Upper lobe of left lung (tissue), 6 donors: ENCODE measurements around the gene MAP7D1. TPM values are rescaled to one million over a fixed set of nuclear protein-coding genes. Genes with fewer than 3 reads are reported as not detected.

Source experiments
- ATAC-seq, 2 donors: fragments of 200-7000 bp; cut with Tn5 transposase; one replicate each; pipeline ENCODE4 v1.9.1; 2022; ENCODE audit warnings: mild to moderate bottlenecking in 2 of 2, moderate library complexity in 2 of 2; ENCODE audit not compliant: low FRiP score in 2 of 2
- DNase-seq, 2 donors: peaks; one replicate each; pipeline ENCODE4 v3.0.0-alpha.2; 2019 to 2020
- H3K27ac ChIP-seq, 4 donors: fragments of 200-600 bp; sonication (generic); one replicate each; pipeline ENCODE4 v1.5.1; 2016 to 2019
- H3K27me3 ChIP-seq, 4 donors: fragments of 200-600 bp; sonication (generic); one replicate each; pipeline ENCODE4 v1.5.1; 2017 to 2019
- H3K36me3 ChIP-seq, 4 donors: fragments of 200-600 bp; sonication (generic); one replicate each; pipeline ENCODE4 v1.5.1; 2016 to 2019
- H3K4me1 ChIP-seq, 4 donors: fragments of 200-600 bp; sonication (generic); one replicate each; pipeline ENCODE4 v1.5.1; 2018 to 2019
- H3K4me3 ChIP-seq, 4 donors: fragments of 200-600 bp; sonication (generic); one replicate each; pipeline ENCODE4 v1.5.1; 2017 to 2019; ENCODE audit warnings: mild to moderate bottlenecking in 2 of 4, moderate library complexity in 1 of 4
- H3K9me3 ChIP-seq, 4 donors: fragments of 200-600 bp; sonication (generic); one replicate each; pipeline ENCODE4 v1.5.1; 2018 to 2019
- EP300 ChIP-seq, 4 donors: sonication (generic); formaldehyde crosslinking; IDR thresholded peaks; one replicate each; pipeline ENCODE4 v1.5.1; 2017; ENCODE audit warnings: antibody characterized with exemption in 4 of 4, control low read depth in 2 of 4
- POLR2A ChIP-seq, 4 donors: fragments of 450-650 bp; IDR thresholded peaks; one replicate each; pipeline ENCODE4 v1.5.1; 2016 to 2017; ENCODE audit warnings: antibody characterized with exemption in 4 of 4, mild to moderate bottlenecking in 2 of 4
- POLR2AphosphoS5 ChIP-seq, 2 donors: sonication (generic); formaldehyde crosslinking; IDR thresholded peaks; one replicate each; pipeline ENCODE4 v1.5.1; 2017; ENCODE audit warnings: antibody characterized with exemption in 2 of 2
- WGBS, 2 donors: methylation state at CpG; one replicate each; pipeline ENCODE4 v1.1.5; 2017 to 2018; 5-methylcytosine and 5-hydroxymethylcytosine counted together
- total RNA-seq, 6 donors: library from RNA; depleted of rRNA in 4 of 6; stranded (reverse); fragments of >200 nt in 4 of 6; gene quantifications; one replicate each; pipeline versions ENCODE4 v1.1.0 to v1.2.1, GENCODE V29; 2016 to 2021
- TF ChIP-seq, protein P1 (sequence below), 6 experiments: fragments of 450-650 bp in 4 of 6; fragments of 200-600 bp in 2 of 6; sonication (generic) in 2 of 6; IDR thresholded peaks; one replicate each; pipeline ENCODE4 v1.5.1; 2016 to 2019; ENCODE audit warnings: antibody characterized with exemption in 6 of 6
- donor health status: DM: no; HTN: no; CAD: no; lungs with moderate emphysema.
- donor health status: DM: no; HTN: yes; CAD: no; lungs with severe emphysema.

MAP7D1 gene
- total RNA-seq, 6 donors from 2014 or later: 129 to 290 (median 153) TPM

DNA sequence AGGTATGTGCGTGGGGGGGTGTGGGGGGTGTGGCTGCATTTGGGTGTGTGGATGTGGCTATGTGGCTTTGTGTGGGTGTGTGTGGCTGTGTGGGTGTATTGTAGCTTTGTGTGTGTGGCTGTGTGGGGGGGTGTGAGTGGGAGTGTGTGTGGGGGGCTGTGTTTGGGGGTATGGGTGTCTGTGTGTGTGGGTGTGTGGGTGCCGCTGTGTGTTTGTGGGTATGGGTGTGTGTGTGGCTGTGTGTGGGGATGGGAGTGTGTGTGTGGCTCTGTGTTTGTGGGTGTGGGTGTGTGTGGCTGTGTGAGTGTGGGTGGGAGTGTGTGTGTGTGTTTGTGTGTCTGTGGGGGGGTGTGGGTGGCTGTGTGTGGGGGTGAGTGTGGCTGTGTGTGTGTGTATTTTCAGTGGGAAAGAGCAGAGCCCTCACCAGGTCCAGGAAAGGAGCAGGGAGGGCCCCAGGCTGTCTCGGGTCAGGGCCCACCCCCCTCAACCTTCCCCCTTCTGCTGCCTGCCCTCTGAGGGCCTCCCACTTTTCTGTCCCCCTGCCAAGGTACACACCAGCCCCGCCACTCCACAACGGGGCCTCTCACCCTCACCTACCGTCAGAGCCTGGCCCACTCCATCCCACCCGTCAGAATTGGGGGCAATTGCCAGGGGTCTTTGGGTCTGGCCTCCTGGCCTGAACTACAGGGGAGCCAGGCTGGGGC, 29.0 kb upstream of the MAP7D1 start:
- ATAC-seq: no peak
- WGBS, 2 donors: 62 to 100% methylated on average over 2 to 7 of the region's 7 CpGs

DNA sequence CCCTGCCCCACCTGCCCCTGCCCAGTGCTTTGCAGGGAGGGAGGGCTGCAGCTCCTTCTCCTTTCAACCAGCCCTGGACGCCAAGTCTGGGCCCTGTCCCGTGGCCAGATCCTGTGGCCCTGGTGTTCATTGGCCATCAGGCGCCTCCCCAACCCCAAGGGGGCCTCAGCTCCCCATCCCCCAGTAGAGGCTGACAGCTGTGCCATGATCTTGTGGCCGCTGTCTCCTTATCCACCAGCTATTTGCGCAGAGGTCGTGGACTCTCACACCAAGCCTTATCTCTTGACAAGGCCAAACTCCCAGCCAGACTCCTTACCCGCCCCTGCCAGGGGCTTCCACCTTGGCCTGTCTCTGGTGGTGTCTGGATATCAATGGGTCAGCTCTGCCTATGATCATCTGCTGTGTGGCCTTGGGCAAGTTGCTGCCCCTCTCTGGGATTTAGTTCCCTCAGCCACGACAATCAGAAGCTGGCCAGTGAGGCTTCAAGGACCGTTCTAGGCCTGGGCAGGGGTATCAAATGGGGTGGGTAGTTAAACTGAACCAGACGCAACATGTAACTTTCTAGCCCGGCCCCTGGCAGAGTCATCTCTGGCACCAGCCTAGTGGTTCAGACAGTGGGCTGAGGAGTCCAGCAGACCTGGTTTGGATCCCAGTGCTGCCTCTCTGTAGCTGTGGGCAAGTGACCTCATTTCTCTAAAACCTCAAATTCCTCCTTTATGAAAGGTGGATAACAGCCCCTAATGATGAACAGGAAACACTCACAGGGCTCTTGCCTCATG, 27.6 kb upstream of the MAP7D1 start:
- no peak for ATAC-seq
- H3K9me3 ChIP-seq: no peaks in the 10 kb centered on the region
- DNase-seq: no peak
- 85 to 87% methylated on average over 6 to 11 of the region's 11 CpGs for WGBS, 2 donors
- peaks cover 6 to 26% (median 10%) of the 10 kb centered on the region in 4 donors for H3K4me1 ChIP-seq
- H3K4me3 ChIP-seq: no peak overlapping the region
- no peak overlapping the region for H3K27ac ChIP-seq
- peaks cover 0 to 12% (median 2%) of the 10 kb centered on the region in 4 donors for H3K27me3 ChIP-seq
- TF ChIP-seq POLR2AphosphoS5 (IDR thresholded peaks at IDR 0.05) (no peak), EP300 (IDR thresholded peaks at IDR 0.05) (no peak), POLR2A (IDR thresholded peaks at IDR 0.05) (no peak)
- TF ChIP-seq, protein P1, sequence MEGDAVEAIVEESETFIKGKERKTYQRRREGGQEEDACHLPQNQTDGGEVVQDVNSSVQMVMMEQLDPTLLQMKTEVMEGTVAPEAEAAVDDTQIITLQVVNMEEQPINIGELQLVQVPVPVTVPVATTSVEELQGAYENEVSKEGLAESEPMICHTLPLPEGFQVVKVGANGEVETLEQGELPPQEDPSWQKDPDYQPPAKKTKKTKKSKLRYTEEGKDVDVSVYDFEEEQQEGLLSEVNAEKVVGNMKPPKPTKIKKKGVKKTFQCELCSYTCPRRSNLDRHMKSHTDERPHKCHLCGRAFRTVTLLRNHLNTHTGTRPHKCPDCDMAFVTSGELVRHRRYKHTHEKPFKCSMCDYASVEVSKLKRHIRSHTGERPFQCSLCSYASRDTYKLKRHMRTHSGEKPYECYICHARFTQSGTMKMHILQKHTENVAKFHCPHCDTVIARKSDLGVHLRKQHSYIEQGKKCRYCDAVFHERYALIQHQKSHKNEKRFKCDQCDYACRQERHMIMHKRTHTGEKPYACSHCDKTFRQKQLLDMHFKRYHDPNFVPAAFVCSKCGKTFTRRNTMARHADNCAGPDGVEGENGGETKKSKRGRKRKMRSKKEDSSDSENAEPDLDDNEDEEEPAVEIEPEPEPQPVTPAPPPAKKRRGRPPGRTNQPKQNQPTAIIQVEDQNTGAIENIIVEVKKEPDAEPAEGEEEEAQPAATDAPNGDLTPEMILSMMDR (IDR thresholded peaks at IDR 0.05): no peak
- H3K36me3 ChIP-seq: no peaks in the 10 kb centered on the region

More for the DNA sequence above, 29.0 kb upstream of the MAP7D1 start:
- H3K27ac ChIP-seq: no peak overlapping the region
- peaks cover 6 to 26% (median 10%) of the 10 kb centered on the region in 4 donors for H3K4me1 ChIP-seq
- no peaks in the 10 kb centered on the region for H3K36me3 ChIP-seq
- TF ChIP-seq, protein P1 (IDR thresholded peaks at IDR 0.05): no peak
- TF ChIP-seq POLR2AphosphoS5 (IDR thresholded peaks at IDR 0.05): no peak
- no peak for TF ChIP-seq POLR2A (IDR thresholded peaks at IDR 0.05)
- no peak for TF ChIP-seq EP300 (IDR thresholded peaks at IDR 0.05)
- H3K27me3 ChIP-seq: peaks cover 0 to 12% (median 2%) of the 10 kb centered on the region in 4 donors
- no peak overlapping the region for H3K4me3 ChIP-seq
- DNase-seq: no peak
- H3K9me3 ChIP-seq: no peaks in the 10 kb centered on the region

DNA sequence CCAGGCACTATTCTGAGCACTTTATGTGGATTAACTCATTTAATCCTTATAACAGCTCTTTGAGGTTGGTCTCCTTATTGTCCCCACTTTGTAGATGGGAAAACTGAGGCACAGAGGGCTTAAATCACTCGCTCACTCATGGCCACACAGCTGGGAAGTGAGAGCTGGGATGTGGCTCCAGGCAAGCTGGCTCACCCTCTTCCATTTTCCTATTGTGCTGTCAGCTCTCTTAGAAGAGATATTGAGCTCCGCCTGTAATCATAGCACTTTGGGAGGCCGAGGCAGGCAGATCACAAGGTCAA, 27.1 kb upstream of the MAP7D1 start:
- TF ChIP-seq POLR2A (IDR thresholded peaks at IDR 0.05) (no peak), EP300 (IDR thresholded peaks at IDR 0.05) (no peak), POLR2AphosphoS5 (IDR thresholded peaks at IDR 0.05) (no peak)
- TF ChIP-seq, protein P1 (IDR thresholded peaks at IDR 0.05): no peak
- Histone ChIP-seq H3K27ac (no peak overlapping the region), H3K4me1 (peaks cover 6 to 21% (median 10%) of the 10 kb centered on the region in 4 donors), H3K9me3 (no peaks in the 10 kb centered on the region), H3K36me3 (no peaks in the 10 kb centered on the region), H3K27me3 (peaks cover 0 to 12% (median 2%) of the 10 kb centered on the region in 4 donors), H3K4me3 (no peak overlapping the region)
- no peak for DNase-seq
- 88 to 98% methylated on average over 3 of the region's 3 CpGs for WGBS, 2 donors
- no peak for ATAC-seq

DNA sequence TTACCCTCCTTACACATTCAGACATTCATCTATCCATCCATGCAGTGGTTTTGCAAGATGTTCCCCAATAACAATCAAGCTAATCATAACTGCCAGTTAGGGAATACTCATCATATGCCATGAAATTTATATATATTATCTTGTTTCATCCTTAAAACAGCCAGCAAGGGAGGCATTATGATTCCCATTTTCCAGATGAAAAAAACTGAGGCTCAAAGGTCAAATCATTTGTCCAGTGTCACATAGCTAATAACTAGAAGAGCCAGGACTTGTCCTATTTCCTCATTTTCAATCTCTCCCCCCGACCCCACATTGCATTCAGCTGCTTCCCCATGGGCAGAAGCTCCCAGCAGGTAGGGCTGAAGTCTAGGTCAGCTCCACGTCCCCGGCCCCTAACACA, 23.9 kb upstream of the MAP7D1 start:
- 78 to 86% methylated on average over 3 of the region's 3 CpGs for WGBS, 2 donors
- ATAC-seq: no peak
- Histone ChIP-seq H3K27me3 (no peaks in the 10 kb centered on the region), H3K9me3 (no peaks in the 10 kb centered on the region), H3K4me1 (peaks cover 18 to 26% (median 24%) of the 10 kb centered on the region in 4 donors), H3K4me3 (no peak overlapping the region), H3K36me3 (peaks cover 4 to 11% (median 7%) of the 10 kb centered on the region in 4 donors), H3K27ac (no peak overlapping the region)
- TF ChIP-seq EP300 (IDR thresholded peaks at IDR 0.05) (no peak), POLR2AphosphoS5 (IDR thresholded peaks at IDR 0.05) (no peak), POLR2A (IDR thresholded peaks at IDR 0.05) (no peak)
- TF ChIP-seq, protein P1 (IDR thresholded peaks at IDR 0.05): no peak
- DNase-seq: no peak
